Measurements from ENCODE around the gene RIOK3.
A peak's percentile ranks its signal among the peaks of the same experiment; 100 is the strongest.

The RIOK3 gene

DNA sequence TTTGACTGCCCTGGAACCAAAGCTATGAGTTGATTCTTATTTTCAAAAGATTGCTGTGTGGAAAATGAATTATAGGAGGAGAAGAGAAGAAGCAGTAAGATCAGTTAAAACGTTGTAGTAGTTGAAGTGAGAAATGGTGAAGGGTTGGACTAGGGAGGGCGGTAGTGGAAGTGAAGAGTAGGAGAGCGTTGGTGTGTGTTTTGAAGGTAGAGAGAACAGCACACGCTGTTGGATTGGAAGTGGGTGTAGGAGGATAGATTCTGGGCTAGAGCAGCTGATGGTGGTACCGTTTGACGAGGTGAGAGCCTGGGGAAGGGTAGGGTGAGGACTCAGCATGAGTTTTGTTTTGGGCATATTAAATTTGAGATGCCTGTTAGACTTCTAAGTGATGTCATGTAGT is 18.4 kb downstream of the RIOK3 start:
- no peaks in the 10 kb centered on the region for H3K79me2 ChIP-seq (ENCODE audit: insufficient read depth, low read length)
- peaks cover 56% of the 10 kb centered on the region for H3K36me3 ChIP-seq (ENCODE audit: low read length)
- H3K9me3 ChIP-seq (ENCODE audit: insufficient read depth, low read length): no peaks in the 10 kb centered on the region
- no peaks in the 10 kb centered on the region for H3K9me2 ChIP-seq (replicated peaks; ENCODE audit: insufficient read depth, low read length)
- no peak overlapping the region for H3K9ac ChIP-seq (ENCODE audit: low read length)
- H3K27me3 ChIP-seq (ENCODE audit: low read length): no peaks in the 10 kb centered on the region
- H3K27ac ChIP-seq (ENCODE audit: low read depth, low read length): no peak overlapping the region
- no peaks in the 10 kb centered on the region for H4K20me1 ChIP-seq (ENCODE audit: low read depth, low read length)
- TF ChIP-seq, protein P1, sequence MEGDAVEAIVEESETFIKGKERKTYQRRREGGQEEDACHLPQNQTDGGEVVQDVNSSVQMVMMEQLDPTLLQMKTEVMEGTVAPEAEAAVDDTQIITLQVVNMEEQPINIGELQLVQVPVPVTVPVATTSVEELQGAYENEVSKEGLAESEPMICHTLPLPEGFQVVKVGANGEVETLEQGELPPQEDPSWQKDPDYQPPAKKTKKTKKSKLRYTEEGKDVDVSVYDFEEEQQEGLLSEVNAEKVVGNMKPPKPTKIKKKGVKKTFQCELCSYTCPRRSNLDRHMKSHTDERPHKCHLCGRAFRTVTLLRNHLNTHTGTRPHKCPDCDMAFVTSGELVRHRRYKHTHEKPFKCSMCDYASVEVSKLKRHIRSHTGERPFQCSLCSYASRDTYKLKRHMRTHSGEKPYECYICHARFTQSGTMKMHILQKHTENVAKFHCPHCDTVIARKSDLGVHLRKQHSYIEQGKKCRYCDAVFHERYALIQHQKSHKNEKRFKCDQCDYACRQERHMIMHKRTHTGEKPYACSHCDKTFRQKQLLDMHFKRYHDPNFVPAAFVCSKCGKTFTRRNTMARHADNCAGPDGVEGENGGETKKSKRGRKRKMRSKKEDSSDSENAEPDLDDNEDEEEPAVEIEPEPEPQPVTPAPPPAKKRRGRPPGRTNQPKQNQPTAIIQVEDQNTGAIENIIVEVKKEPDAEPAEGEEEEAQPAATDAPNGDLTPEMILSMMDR (IDR thresholded peaks at IDR 0.05; ENCODE audit: insufficient read depth, low read length, poor library complexity, severe bottlenecking): no peak
- no peak for TF ChIP-seq EZH2phosphoT487 (conservative IDR thresholded peaks at IDR 0.05; ENCODE audit: low read length)
- H2AFZ ChIP-seq (ENCODE audit: low read depth, low read length, severe bottlenecking): no peak overlapping the region
- H3F3A ChIP-seq (ENCODE audit: insufficient read depth): 0 out of 2 replicates have a peak, but pooled peaks cover 4% of the 10 kb centered on the region
- H3K4me2 ChIP-seq (ENCODE audit: low read depth, low read length, poor library complexity, severe bottlenecking): no peak overlapping the region
- no peak overlapping the region for H3K4me3 ChIP-seq (ENCODE audit: insufficient read depth, low read length, poor library complexity, severe bottlenecking)

DNA sequence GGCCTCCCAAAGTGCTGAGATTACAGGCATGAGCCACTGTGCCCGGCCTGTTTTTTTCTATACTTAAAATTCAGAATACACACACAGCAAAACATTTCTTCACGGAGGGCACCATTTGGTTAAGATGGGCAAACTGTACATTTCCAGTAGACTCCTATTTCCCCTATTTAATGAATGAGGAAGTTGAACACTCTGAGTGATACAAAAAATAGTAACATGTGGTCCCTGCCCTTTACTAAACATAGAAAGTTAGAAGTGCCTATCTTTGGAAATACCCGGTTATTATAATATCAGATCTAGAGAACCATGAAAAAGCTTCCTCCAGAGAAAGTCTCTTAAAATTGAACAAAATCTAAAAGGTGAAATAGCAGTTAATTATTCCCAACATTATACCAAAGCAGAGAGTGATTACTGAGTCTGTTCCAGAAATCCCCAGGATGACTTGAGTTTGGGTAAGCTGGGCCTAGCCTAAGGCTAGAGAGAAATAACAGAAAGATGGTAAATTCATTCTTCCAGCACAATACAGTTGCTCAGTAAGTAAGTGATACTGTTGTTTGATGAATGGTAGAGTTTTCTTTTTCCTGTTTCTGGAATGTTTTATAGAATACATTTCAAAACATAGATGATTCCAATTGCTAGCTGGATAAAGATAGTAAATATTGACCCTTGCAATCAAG is 26.9 kb downstream of the RIOK3 start:
- Histone ChIP-seq H3K36me3 (ENCODE audit: low read length) (peaks cover 45% of the 10 kb centered on the region), H3K27me3 (ENCODE audit: low read length) (no peaks in the 10 kb centered on the region), H4K20me1 (ENCODE audit: low read depth, low read length) (no peaks in the 10 kb centered on the region), H3K4me2 (ENCODE audit: low read depth, low read length, poor library complexity, severe bottlenecking) (peak overlapping the region; percentile 47), H2AFZ (ENCODE audit: low read depth, low read length, severe bottlenecking) (no peak overlapping the region), H3K9me2 (replicated peaks; ENCODE audit: insufficient read depth, low read length) (no peaks in the 10 kb centered on the region), H3K9me3 (ENCODE audit: insufficient read depth, low read length) (no peaks in the 10 kb centered on the region), H3K79me2 (ENCODE audit: insufficient read depth, low read length) (no peaks in the 10 kb centered on the region), H3K9ac (ENCODE audit: low read length) (no peak overlapping the region), H3K27ac (ENCODE audit: low read depth, low read length) (peak overlapping the region; percentile 73), H3F3A (ENCODE audit: insufficient read depth) (peaks cover 55% of the 10 kb centered on the region), H3K4me3 (ENCODE audit: insufficient read depth, low read length, poor library complexity, severe bottlenecking) (no peak overlapping the region)
- TF ChIP-seq, protein P1 (IDR thresholded peaks at IDR 0.05; ENCODE audit: insufficient read depth, low read length, poor library complexity, severe bottlenecking): no peak
- TF ChIP-seq EZH2phosphoT487 (conservative IDR thresholded peaks at IDR 0.05; ENCODE audit: low read length): no peak

DNA sequence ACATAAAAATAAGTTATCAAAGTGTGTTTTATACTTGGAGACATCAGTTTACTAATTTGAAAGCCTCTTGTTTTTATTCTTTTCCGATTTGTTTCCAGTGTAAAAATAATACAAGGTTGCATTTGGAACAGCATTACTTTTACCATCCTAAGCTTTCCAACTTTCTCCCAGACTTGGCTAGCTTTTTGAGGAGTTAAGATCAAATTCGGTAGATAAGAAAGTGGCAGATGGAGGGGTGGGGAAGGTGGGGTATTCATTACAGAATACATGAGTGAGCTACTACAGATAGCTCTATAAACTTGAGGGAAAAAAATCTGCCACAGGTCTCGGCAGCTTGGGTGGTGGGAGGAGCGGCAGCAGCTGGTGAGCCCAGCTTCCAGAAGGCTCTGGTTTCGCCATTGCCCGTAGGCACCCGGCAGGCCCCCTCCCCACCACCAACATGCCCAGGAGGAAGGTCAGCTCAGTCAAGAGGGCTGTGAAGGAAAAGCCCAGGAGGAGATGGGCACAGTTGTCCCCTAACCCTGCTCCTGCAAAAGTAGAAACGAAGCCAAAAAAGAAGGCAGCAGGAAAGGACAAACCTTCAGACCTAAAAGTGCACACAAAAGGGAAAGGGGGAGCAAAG is 31.6 kb downstream of the RIOK3 start:
- Histone ChIP-seq H3K4me3 (ENCODE audit: insufficient read depth, low read length, poor library complexity, severe bottlenecking) (no peak overlapping the region), H3K27me3 (ENCODE audit: low read length) (no peaks in the 10 kb centered on the region), H2AFZ (ENCODE audit: low read depth, low read length, severe bottlenecking) (no peak overlapping the region), H3K27ac (ENCODE audit: low read depth, low read length) (peak overlapping the region; percentile 46), H3F3A (ENCODE audit: insufficient read depth) (peaks cover 83% of the 10 kb centered on the region), H3K79me2 (ENCODE audit: insufficient read depth, low read length) (no peaks in the 10 kb centered on the region), H3K9me3 (ENCODE audit: insufficient read depth, low read length) (no peaks in the 10 kb centered on the region), H3K36me3 (ENCODE audit: low read length) (peaks cover 24% of the 10 kb centered on the region), H4K20me1 (ENCODE audit: low read depth, low read length) (no peaks in the 10 kb centered on the region), H3K9ac (ENCODE audit: low read length) (no peak overlapping the region), H3K9me2 (replicated peaks; ENCODE audit: insufficient read depth, low read length) (no peaks in the 10 kb centered on the region), H3K4me2 (ENCODE audit: low read depth, low read length, poor library complexity, severe bottlenecking) (no peak overlapping the region)
- no peak for TF ChIP-seq EZH2phosphoT487 (conservative IDR thresholded peaks at IDR 0.05; ENCODE audit: low read length)
- TF ChIP-seq, protein P1 (IDR thresholded peaks at IDR 0.05; ENCODE audit: insufficient read depth, low read length, poor library complexity, severe bottlenecking): no peak

All from SU-DHL-6 (cell line).